Measurements from ENCODE around the gene STRN4. TPM values are rescaled to one million over a fixed set of nuclear protein-coding genes. Genes with fewer than 3 reads are reported as not detected.

Gene STRN4
- total and polyA plus RNA-seq, 4 donors, result 9.5 to 29.9 (median 24.8) TPM

DNA sequence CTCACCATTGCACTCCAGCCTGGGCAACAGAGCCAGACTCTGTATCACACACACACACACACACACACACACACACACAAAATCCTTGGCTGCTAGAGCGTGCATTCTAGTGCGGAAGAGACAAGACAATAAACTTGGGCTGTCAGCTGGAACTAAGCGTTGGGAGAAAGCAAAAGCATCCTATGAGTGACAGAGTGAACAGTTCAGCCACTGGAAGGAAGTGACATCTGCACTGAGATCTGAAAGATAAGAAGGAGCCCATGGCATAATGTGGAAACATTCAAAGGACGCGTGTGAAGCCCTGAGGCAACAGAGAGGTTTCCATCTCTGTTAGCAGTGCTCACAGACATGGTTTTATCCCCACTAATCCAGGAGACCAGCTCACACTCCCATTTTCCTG is 45.7 kb upstream of the STRN4 start:
- DNase-seq (ENCODE audit: low spot score), result no peak
- Histone ChIP-seq H3K27me3 (ENCODE audit: control insufficient read depth in 4 of 4, insufficient read depth in 4 of 4, low read length in 3 of 4) (no peaks in the 10 kb centered on the region), H3K9me3 (ENCODE audit: control insufficient read depth in 4 of 4, low read length in 3 of 4) (no peaks in the 10 kb centered on the region), H3K36me3 (ENCODE audit: control insufficient read depth in 4 of 4, insufficient read depth in 3 of 4, low read depth in 1 of 4, low read length in 3 of 4) (no peaks in the 10 kb centered on the region), H3K4me3 (ENCODE audit: low read depth in 1 of 3, low read length in 3 of 3) (no peak overlapping the region), H3K9ac (ENCODE audit: low read depth in 1 of 2, low read length in 2 of 2) (no peak overlapping the region), H3K4me1 (ENCODE audit: control insufficient read depth in 4 of 4, insufficient read depth in 4 of 4, low read length in 3 of 4) (peaks cover 6 to 14% (median 10%) of the 10 kb centered on the region in 4 donors), H3K27ac (ENCODE audit: low read depth in 1 of 2, low read length in 2 of 2) (no peak overlapping the region)
- 81% methylated on average over 5 of the region's 5 CpGs for WGBS
- TF ChIP-seq NR2F2 (IDR thresholded peaks at IDR 0.05), result no peak
- TF ChIP-seq TAF1 (conservative IDR thresholded peaks at IDR 0.05), result no peak
- no peak for TF ChIP-seq EGR1 (IDR thresholded peaks at IDR 0.05; ENCODE audit: low read depth in 2 of 2)
- no peak for TF ChIP-seq FOXA1 (IDR thresholded peaks at IDR 0.05)
- TF ChIP-seq, protein P1, sequence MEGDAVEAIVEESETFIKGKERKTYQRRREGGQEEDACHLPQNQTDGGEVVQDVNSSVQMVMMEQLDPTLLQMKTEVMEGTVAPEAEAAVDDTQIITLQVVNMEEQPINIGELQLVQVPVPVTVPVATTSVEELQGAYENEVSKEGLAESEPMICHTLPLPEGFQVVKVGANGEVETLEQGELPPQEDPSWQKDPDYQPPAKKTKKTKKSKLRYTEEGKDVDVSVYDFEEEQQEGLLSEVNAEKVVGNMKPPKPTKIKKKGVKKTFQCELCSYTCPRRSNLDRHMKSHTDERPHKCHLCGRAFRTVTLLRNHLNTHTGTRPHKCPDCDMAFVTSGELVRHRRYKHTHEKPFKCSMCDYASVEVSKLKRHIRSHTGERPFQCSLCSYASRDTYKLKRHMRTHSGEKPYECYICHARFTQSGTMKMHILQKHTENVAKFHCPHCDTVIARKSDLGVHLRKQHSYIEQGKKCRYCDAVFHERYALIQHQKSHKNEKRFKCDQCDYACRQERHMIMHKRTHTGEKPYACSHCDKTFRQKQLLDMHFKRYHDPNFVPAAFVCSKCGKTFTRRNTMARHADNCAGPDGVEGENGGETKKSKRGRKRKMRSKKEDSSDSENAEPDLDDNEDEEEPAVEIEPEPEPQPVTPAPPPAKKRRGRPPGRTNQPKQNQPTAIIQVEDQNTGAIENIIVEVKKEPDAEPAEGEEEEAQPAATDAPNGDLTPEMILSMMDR (IDR thresholded peaks at IDR 0.05; ENCODE audit: low read depth, low read length, missing input control), result no peak
- TF ChIP-seq RXRA (IDR thresholded peaks at IDR 0.05), result no peak
- TF ChIP-seq HNF4G (IDR thresholded peaks at IDR 0.05), result no peak
- TF ChIP-seq GABPA (IDR thresholded peaks at IDR 0.05 in 1 of 2, conservative IDR thresholded peaks at IDR 0.05 in 1 of 2), result no peak
- TF ChIP-seq, protein P2, sequence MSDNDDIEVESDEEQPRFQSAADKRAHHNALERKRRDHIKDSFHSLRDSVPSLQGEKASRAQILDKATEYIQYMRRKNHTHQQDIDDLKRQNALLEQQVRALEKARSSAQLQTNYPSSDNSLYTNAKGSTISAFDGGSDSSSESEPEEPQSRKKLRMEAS (IDR thresholded peaks at IDR 0.05), result no peak
- TF ChIP-seq, protein P3, sequence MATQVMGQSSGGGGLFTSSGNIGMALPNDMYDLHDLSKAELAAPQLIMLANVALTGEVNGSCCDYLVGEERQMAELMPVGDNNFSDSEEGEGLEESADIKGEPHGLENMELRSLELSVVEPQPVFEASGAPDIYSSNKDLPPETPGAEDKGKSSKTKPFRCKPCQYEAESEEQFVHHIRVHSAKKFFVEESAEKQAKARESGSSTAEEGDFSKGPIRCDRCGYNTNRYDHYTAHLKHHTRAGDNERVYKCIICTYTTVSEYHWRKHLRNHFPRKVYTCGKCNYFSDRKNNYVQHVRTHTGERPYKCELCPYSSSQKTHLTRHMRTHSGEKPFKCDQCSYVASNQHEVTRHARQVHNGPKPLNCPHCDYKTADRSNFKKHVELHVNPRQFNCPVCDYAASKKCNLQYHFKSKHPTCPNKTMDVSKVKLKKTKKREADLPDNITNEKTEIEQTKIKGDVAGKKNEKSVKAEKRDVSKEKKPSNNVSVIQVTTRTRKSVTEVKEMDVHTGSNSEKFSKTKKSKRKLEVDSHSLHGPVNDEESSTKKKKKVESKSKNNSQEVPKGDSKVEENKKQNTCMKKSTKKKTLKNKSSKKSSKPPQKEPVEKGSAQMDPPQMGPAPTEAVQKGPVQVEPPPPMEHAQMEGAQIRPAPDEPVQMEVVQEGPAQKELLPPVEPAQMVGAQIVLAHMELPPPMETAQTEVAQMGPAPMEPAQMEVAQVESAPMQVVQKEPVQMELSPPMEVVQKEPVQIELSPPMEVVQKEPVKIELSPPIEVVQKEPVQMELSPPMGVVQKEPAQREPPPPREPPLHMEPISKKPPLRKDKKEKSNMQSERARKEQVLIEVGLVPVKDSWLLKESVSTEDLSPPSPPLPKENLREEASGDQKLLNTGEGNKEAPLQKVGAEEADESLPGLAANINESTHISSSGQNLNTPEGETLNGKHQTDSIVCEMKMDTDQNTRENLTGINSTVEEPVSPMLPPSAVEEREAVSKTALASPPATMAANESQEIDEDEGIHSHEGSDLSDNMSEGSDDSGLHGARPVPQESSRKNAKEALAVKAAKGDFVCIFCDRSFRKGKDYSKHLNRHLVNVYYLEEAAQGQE (IDR thresholded peaks at IDR 0.05), result no peak
- no peak for TF ChIP-seq RAD21 (IDR thresholded peaks at IDR 0.05)
- TF ChIP-seq JUND (IDR thresholded peaks at IDR 0.05), result no peak
- no peak for TF ChIP-seq SP1 (IDR thresholded peaks at IDR 0.05)
- no peak for TF ChIP-seq HNF4A (conservative IDR thresholded peaks at IDR 0.05)
- TF ChIP-seq, protein P4, sequence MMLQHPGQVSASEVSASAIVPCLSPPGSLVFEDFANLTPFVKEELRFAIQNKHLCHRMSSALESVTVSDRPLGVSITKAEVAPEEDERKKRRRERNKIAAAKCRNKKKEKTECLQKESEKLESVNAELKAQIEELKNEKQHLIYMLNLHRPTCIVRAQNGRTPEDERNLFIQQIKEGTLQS (IDR thresholded peaks at IDR 0.05), result no peak
- TF ChIP-seq, protein P5, sequence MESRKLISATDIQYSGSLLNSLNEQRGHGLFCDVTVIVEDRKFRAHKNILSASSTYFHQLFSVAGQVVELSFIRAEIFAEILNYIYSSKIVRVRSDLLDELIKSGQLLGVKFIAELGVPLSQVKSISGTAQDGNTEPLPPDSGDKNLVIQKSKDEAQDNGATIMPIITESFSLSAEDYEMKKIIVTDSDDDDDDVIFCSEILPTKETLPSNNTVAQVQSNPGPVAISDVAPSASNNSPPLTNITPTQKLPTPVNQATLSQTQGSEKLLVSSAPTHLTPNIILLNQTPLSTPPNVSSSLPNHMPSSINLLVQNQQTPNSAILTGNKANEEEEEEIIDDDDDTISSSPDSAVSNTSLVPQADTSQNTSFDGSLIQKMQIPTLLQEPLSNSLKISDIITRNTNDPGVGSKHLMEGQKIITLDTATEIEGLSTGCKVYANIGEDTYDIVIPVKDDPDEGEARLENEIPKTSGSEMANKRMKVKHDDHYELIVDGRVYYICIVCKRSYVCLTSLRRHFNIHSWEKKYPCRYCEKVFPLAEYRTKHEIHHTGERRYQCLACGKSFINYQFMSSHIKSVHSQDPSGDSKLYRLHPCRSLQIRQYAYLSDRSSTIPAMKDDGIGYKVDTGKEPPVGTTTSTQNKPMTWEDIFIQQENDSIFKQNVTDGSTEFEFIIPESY (IDR thresholded peaks at IDR 0.05), result no peak
- no peak for TF ChIP-seq YY1 (IDR thresholded peaks at IDR 0.05)
- TF ChIP-seq FOXA2 (IDR thresholded peaks at IDR 0.05), result no peak

All from liver (tissue), 9 donors.